GM12875 (cell line): ENCODE measurements around the gene HDAC4.

Experiments
- H3K4me3 ChIP-seq: one replicate; pipeline ENCODE4 v1.5.1; 2011; ENCODE audit warnings: low read depth, low read length, control low read depth
- TF ChIP-seq, protein P1 (sequence below): IDR thresholded peaks from 2 replicates; pipeline ENCODE4 v1.5.1; 2011; ENCODE audit warnings: low read depth, mild to moderate bottlenecking, control low read depth, inconsistent platforms, low read length, moderate library complexity, borderline replicate concordance; ENCODE audit not compliant: insufficient read depth

The HDAC4 gene

GRCh38 chr2:239061824-239062570 lies 338.8 kb downstream of the HDAC4 start:
- no peak overlapping the region for H3K4me3 ChIP-seq
- TF ChIP-seq, protein P1, sequence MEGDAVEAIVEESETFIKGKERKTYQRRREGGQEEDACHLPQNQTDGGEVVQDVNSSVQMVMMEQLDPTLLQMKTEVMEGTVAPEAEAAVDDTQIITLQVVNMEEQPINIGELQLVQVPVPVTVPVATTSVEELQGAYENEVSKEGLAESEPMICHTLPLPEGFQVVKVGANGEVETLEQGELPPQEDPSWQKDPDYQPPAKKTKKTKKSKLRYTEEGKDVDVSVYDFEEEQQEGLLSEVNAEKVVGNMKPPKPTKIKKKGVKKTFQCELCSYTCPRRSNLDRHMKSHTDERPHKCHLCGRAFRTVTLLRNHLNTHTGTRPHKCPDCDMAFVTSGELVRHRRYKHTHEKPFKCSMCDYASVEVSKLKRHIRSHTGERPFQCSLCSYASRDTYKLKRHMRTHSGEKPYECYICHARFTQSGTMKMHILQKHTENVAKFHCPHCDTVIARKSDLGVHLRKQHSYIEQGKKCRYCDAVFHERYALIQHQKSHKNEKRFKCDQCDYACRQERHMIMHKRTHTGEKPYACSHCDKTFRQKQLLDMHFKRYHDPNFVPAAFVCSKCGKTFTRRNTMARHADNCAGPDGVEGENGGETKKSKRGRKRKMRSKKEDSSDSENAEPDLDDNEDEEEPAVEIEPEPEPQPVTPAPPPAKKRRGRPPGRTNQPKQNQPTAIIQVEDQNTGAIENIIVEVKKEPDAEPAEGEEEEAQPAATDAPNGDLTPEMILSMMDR, result no peak

DNA sequence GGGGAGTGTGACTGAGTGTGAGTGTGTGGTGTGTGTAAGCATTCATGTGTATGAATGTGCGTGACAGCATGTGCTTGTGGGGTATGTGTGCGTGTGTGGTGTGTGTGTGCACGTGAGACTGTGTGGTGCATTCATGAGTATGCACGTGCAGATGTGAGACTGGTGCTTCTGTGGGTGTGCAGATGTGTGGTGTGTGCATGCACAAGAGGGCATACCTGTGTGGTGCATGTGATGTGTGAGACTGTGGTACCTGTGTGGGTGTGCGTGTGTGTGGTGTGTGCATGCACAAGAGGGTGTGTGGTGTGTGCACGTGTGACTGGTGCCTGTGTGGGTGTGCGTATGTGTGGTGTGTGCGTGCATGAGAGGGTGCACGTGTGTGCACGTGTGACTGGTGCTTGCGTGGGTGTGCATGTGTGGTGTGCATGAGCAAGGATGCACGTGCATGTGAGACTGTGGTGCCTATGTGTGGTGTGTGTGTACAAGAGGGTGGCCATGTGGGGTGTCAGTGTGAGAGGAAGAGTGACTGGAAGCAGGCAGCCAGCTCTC lies 339.6 kb downstream of the HDAC4 start:
- TF ChIP-seq, protein P1, result no peak
- no peak overlapping the region for H3K4me3 ChIP-seq

- TF ChIP-seq, protein P1, result no peak
These were observed 340.1 kb downstream of the HDAC4 start for GRCh38 chr2:239060676-239061075.

GRCh38 chr2:239059854-239060253 lies 341.0 kb downstream of the HDAC4 start:
- TF ChIP-seq, protein P1, result no peak
- no peak overlapping the region for H3K4me3 ChIP-seq

More at GRCh38 chr2:239060676-239061075, 340.1 kb downstream of the HDAC4 start:
- no peak overlapping the region for H3K4me3 ChIP-seq

DNA sequence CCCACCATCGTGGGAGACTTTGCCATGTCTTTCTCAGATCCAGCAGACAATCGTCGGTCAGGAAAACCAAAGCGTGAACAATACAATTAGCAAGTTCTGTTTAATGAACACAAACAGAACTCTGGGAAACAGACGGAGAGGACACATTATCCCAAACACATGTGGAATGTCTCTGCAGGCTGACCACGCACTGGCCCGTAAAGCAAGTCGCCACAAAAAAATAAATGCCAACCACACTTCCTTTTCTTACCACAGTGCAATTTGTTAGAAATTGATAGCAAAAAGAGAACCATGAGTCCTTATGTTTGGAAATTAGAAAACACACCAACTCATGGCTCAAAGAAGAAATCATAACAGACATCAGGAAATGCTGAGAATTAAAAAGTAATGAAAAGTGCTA lies 342.1 kb downstream of the HDAC4 start:
- TF ChIP-seq, protein P1, result no peak
- H3K4me3 ChIP-seq, result no peak overlapping the region

DNA sequence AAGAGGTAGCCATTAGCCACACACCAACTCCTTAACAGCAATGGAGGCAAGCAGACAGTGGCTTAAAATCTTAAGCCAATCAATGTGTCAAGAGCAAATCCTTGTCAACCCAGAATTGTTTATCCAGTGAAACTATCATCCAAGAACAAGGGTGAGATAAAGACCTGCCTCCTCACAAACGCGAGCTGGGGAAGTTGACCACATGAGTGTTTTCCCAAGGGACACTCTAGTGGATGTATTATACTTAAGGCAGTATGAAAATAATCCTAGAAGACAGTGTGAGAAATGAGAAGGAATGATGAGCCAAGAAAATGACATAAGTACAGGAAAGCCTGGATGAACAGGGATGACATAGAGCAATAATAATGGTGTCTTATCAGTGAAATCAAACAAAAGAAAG lies 343.3 kb downstream of the HDAC4 start:
- H3K4me3 ChIP-seq, result no peak overlapping the region
- TF ChIP-seq, protein P1, result no peak

- H3K4me3 ChIP-seq, result no peak overlapping the region
- TF ChIP-seq, protein P1, result no peak
These were observed 344.2 kb downstream of the HDAC4 start for GRCh38 chr2:239056611-239057010.
